ENCODE data around the gene C1R.

Gene C1R

DNA sequence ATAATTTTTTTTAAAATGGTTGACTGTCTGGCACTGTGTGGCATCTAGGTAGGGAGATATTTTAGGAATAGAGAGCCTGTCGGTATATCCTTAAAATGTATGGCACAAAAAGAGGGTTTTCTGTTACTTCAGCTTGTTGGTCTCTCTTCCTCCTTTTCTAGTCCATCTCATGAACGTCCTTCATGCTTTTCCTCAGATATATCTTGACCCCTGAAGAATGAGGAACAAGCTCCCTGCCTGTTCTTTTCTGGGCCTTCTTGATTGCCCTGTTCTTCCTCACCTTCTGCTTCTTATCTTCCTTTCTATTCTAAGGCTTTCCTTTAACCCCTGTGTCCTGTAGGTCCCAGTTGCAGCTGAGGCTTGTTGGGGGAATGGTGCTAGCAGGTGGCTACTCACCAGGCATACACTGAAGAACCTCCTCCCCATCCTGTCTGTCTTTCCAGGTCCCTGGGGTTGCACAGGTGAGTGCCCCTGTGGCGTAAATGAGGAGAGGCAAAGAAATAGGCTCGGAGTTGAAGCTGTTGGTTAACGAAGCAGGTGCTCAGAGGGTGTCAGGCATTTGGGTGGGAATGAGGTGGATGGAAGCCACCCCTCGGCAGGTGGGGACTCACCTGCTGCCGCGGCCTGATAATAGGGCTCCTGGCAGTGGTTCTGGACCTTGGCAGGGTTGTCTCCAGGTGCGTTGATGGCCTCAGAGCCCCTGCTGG lies 7.2 kb upstream of the C1R start:
- no peak overlapping the region for H3K4me3 ChIP-seq (ENCODE audit: low read depth, low read length)
- TF ChIP-seq, protein P1, sequence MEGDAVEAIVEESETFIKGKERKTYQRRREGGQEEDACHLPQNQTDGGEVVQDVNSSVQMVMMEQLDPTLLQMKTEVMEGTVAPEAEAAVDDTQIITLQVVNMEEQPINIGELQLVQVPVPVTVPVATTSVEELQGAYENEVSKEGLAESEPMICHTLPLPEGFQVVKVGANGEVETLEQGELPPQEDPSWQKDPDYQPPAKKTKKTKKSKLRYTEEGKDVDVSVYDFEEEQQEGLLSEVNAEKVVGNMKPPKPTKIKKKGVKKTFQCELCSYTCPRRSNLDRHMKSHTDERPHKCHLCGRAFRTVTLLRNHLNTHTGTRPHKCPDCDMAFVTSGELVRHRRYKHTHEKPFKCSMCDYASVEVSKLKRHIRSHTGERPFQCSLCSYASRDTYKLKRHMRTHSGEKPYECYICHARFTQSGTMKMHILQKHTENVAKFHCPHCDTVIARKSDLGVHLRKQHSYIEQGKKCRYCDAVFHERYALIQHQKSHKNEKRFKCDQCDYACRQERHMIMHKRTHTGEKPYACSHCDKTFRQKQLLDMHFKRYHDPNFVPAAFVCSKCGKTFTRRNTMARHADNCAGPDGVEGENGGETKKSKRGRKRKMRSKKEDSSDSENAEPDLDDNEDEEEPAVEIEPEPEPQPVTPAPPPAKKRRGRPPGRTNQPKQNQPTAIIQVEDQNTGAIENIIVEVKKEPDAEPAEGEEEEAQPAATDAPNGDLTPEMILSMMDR (IDR thresholded peaks at IDR 0.05; ENCODE audit: low read depth, low read length, missing control alignments), result no peak
- DNase-seq (ENCODE audit: low read depth), result no peak

DNA sequence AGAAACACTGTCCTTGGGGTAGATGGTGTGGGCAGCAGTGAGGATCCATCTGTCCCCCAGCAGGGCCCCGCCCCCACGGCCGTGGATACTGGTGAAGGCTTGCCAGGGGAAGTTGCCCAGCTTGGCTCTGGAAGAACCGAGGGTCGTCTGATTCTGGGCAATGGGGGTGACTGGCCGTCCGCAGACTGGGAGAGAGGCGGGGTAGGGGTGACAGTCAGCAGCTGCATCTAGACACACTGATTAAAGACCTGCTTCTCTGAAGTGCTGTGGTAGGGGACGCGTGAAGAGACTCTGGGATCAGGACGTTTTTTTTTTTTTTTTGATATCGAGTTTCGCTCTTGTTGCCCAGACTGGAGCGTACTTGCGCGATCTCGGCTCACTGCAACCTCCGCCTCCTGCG lies 4.7 kb upstream of the C1R start:
- DNase-seq (ENCODE audit: low read depth), result no peak
- no peak overlapping the region for H3K4me3 ChIP-seq (ENCODE audit: low read depth, low read length)
- TF ChIP-seq, protein P1 (IDR thresholded peaks at IDR 0.05; ENCODE audit: low read depth, low read length, missing control alignments), result no peak

DNA sequence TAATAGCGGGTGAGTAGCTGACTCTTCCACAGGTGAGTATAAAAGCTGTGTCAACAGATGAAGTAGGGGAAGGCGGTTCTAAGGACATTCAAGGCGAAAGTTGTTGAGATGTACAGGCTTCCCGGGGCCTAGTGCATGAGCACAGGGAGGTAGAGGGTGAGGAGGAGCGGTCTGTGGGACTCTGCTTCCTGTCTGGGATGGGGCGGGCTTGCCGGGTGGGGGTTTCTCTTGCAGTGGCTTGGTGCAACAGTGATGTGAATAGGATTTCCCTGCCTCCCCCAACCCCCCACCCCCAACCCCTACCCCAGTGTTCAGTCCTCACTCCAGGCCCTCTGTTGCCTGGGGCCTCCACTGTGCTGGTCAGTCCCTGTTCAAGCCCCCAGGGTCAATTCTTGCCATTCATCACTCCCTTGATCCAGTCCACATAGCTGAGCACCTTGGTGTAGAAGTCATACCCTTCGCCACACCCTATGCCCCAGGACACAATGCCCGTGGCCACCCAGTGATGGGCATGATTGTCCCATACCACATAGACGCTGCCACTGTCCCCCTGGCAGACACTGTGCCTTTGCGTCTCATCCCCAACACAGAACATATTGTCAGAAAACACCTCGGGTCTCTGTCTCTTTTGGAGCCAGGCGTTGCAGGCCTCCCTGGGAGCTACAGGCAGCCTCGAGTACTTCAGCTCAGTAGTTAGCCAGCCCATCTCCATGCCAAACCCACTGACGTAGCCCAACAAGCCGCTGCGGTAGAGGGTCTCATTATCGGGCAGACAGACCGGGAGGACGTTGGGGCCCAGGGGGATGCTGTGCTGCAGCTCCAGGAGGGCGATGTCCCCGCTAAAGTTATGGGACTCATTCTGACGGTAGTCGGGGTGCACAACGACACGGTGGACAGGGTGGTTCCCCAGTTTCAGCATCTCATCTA lies 4.0 kb upstream of the C1R start:
- TF ChIP-seq, protein P1 (IDR thresholded peaks at IDR 0.05; ENCODE audit: low read depth, low read length, missing control alignments), result no peak
- no peak overlapping the region for H3K4me3 ChIP-seq (ENCODE audit: low read depth, low read length)
- no peak for DNase-seq (ENCODE audit: low read depth)

DNA sequence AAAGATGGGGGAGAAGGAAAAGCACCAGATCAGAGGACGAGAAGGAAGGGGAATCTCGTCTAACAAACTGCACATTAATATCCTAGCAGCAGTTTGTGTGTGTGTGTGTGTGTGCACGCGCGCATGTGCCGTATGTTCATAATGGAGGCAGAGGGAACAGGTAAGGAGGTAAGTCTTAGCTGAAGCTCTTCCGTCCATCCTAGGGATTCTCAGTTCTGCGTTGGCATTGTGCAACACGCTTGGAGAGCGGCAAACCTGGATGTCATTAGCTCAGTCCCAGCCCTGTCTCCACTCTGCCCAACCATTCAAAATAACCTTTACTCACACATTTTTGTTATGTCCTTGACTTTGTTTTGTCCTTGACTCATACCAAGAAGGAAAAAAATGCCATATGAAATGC lies 1.6 kb upstream of the C1R start:
- DNase-seq (ENCODE audit: low read depth), result no peak
- no peak overlapping the region for H3K4me3 ChIP-seq (ENCODE audit: low read depth, low read length)
- TF ChIP-seq, protein P1 (IDR thresholded peaks at IDR 0.05; ENCODE audit: low read depth, low read length, missing control alignments), result no peak

DNA sequence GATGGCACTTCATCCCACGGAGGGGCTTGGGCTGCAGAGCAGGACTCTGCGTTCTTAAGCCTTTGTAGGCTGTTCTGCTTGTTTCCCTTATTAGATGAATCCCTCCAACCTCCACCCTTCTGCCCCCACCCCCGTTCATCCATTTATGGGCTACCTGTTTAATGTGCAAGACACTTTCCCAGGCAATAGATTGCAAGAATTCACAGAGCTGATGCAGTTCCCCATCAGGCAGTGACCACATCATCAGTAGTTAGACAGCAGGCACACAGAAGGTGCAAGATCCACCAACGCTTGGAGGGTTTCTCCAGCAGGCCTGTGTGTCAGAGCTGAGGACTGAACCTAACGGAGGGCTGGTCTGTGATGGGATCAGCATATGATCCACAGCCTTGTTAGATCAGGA lies 1.2 kb upstream of the C1R start:
- H3K4me3 ChIP-seq (ENCODE audit: low read depth, low read length), result no peak overlapping the region
- TF ChIP-seq, protein P1 (IDR thresholded peaks at IDR 0.05; ENCODE audit: low read depth, low read length, missing control alignments), result no peak
- no peak for DNase-seq (ENCODE audit: low read depth)

DNA sequence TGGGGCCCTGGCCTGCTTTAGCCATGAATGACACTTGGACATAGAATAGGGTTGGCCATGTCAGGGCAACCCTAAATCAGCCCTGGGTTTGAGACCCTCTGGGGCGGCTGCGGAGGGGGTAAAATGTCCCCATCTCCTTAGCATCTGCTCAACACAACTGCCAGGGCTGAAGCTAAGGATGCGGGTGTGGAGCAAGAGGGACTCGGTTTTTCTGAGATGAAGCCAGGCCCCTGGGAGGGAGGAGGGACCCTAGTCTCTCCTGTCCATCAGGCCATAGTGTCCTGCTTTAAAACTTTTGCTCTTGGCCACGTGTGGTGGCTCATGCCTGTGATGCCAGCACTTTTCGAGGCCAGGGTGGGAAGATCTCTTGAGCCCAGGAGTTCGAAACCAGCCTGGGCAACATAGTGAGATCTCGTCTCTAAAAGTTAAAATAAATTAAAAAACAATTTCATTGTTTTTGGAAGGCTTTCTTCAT lies 778 bp upstream of the C1R start:
- TF ChIP-seq, protein P1 (IDR thresholded peaks at IDR 0.05; ENCODE audit: low read depth, low read length, missing control alignments), result no peak
- DNase-seq (ENCODE audit: low read depth), result no peak
- H3K4me3 ChIP-seq (ENCODE audit: low read depth, low read length), result no peak overlapping the region

Measured in GM12864 (cell line).